ENCODE results near the gene RUBCNL. TPM values are rescaled to one million over a fixed set of nuclear protein-coding genes. Genes with fewer than 3 reads are reported as not detected.

RUBCNL gene
- total RNA-seq, 4 donors from 2014 or later = 0.42 to 0.78 TPM; not detected in 2

- TF ChIP-seq CTCF (IDR thresholded peaks at IDR 0.05 in 4 of 5, conservative IDR thresholded peaks at IDR 0.05 in 1 of 5) (no peak), POLR2A (IDR thresholded peaks at IDR 0.05) (no peak)
- Histone ChIP-seq H3K36me3 (no peaks in the 10 kb centered on the region), H3K27ac (no peak overlapping the region), H3K4me3 (no peak overlapping the region), H3K4me1 (no peaks in the 10 kb centered on the region), H3K27me3 (no peaks in the 10 kb centered on the region), H3K9me3 (no peaks in the 10 kb centered on the region)
- in situ Hi-C loops (cut with MboI; ENCODE audit: low sequenced_read_pairs in 4 of 4) (no loop called here), intact Hi-C loops (cut with DNase I; ENCODE audit: low total_unique reads) (no loop called here)
- ATAC-seq = no peak
- no peak for DNase-seq
These were observed 26.4 kb downstream of the RUBCNL start for GRCh38 chr13:46360604-46361003.

DNA sequence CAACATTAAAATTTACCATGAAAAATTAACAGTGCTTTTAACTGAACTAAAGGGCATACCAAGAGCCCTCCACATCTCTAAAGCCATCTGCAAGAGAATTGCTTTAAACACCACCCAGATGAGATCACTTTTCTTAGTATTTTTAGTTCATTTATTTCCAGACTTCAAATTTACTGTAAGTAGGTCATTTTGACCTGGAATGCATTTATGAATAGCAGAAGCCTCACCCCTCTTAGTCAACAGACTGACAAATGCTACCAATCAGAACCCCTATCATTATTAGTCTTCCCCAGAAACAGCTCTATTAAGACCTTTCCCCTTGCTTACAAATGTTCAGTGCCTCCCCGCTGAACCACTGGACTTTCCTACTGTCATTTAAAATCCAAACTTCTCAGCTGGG lies 27.3 kb downstream of the RUBCNL start:
- Histone ChIP-seq H3K4me3 (no peak overlapping the region), H3K9me3 (no peaks in the 10 kb centered on the region), H3K36me3 (no peaks in the 10 kb centered on the region), H3K27me3 (no peaks in the 10 kb centered on the region), H3K4me1 (no peaks in the 10 kb centered on the region), H3K27ac (no peak overlapping the region)
- ATAC-seq (no peak), DNase-seq (no peak)
- no peak for TF ChIP-seq POLR2A (IDR thresholded peaks at IDR 0.05)
- no peak for TF ChIP-seq CTCF (IDR thresholded peaks at IDR 0.05 in 4 of 5, conservative IDR thresholded peaks at IDR 0.05 in 1 of 5)
- in situ Hi-C loops (cut with MboI; ENCODE audit: low sequenced_read_pairs in 4 of 4) (no loop called here), intact Hi-C loops (cut with DNase I; ENCODE audit: low total_unique reads) (no loop called here)

GRCh38 chr13:46355901-46356590 lies 31.0 kb downstream of the RUBCNL start:
- in situ Hi-C loops (cut with MboI; ENCODE audit: low sequenced_read_pairs in 4 of 4) (no loop called here), intact Hi-C loops (cut with DNase I; ENCODE audit: low total_unique reads) (no loop called here)
- Histone ChIP-seq H3K4me1 (no peaks in the 10 kb centered on the region), H3K4me3 (no peak overlapping the region), H3K36me3 (no peaks in the 10 kb centered on the region), H3K9me3 (no peaks in the 10 kb centered on the region), H3K27me3 (no peaks in the 10 kb centered on the region), H3K27ac (no peak overlapping the region)
- DNase-seq = no peak
- no peak for TF ChIP-seq CTCF (IDR thresholded peaks at IDR 0.05 in 4 of 5, conservative IDR thresholded peaks at IDR 0.05 in 1 of 5)
- TF ChIP-seq POLR2A (IDR thresholded peaks at IDR 0.05) = no peak
- ATAC-seq = no peak

DNA sequence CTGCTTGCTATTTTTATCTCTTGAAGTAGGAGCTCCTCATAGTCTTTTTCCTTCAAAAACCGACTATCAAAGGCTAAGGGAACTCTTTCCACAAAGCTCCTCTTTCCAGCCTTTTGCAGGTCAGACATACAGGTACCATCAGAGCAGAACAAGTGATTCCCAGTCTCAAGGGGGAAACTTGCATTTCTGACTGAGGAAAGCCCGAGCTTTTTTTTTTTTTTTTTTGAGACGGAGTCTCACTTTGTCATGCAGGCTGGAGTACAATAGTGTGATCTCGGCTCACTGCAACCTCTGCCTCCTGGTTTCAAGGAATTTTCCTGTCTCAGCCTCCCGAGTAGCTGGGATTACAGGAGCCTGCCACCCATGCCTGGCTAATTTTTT lies 32.0 kb downstream of the RUBCNL start:
- DNase-seq (no peak), ATAC-seq (no peak)
- H3K27ac ChIP-seq = no peak overlapping the region
- no peaks in the 10 kb centered on the region for H3K27me3 ChIP-seq
- no peak overlapping the region for H3K4me3 ChIP-seq
- H3K4me1 ChIP-seq = no peaks in the 10 kb centered on the region
- in situ Hi-C loops (cut with MboI; ENCODE audit: low sequenced_read_pairs in 4 of 4) (no loop called here), intact Hi-C loops (cut with DNase I; ENCODE audit: low total_unique reads) (no loop called here)
- H3K9me3 ChIP-seq = no peaks in the 10 kb centered on the region
- TF ChIP-seq POLR2A (IDR thresholded peaks at IDR 0.05) (no peak), CTCF (IDR thresholded peaks at IDR 0.05 in 4 of 5, conservative IDR thresholded peaks at IDR 0.05 in 1 of 5) (no peak)
- H3K36me3 ChIP-seq = no peaks in the 10 kb centered on the region

All from gastrocnemius medialis (tissue), 4 donors.